ENCODE measurements around the gene PPP3CA. TPM values are rescaled to one million over a fixed set of nuclear protein-coding genes. Genes with fewer than 3 reads are reported as not detected.
"Not testable (repeated sequence)": the region's sequence is repeated elsewhere in the genome, so short reads cannot be mapped to it uniquely, and the experiment has no call there.

PPP3CA gene
- total and polyA plus RNA-seq, 2 donors (not counting 1 experiment from before 2014, with no cell fraction given): 66.4 to 79.3 TPM

GRCh38 chr4:101136373-101137370 is 210.7 kb downstream of the PPP3CA start:
- Histone ChIP-seq H3K4me3 (replicated peaks in 1 of 4; ENCODE audit: control extremely low read depth in 1 of 4, insufficient read depth in 1 of 4, low read depth in 3 of 4, low read length in 4 of 4) (no peak overlapping the region), H3K27ac (ENCODE audit: insufficient read depth, low read length) (no peak overlapping the region), H3K4me1 (ENCODE audit: control insufficient read depth, extremely low read depth, insufficient read depth, low read length) (no peaks in the 10 kb centered on the region), H2AFZ (ENCODE audit: low read length) (no peak overlapping the region), H3K27me3 (ENCODE audit: control insufficient read depth, insufficient read depth, low read length) (no peaks in the 10 kb centered on the region), H3K36me3 (ENCODE audit: control insufficient read depth, insufficient read depth, low read length) (no peaks in the 10 kb centered on the region), H3K4me2 (ENCODE audit: extremely low read depth, insufficient read depth, low read length) (no peak overlapping the region), H3K9me3 (ENCODE audit: control insufficient read depth, insufficient read depth, low read depth, low read length) (no peaks in the 10 kb centered on the region), H3K9ac (ENCODE audit: insufficient read depth, low read length) (no peak overlapping the region), H4K20me1 (ENCODE audit: control insufficient read depth, extremely low read depth, insufficient read depth, low read length) (no peaks in the 10 kb centered on the region), H3K79me2 (ENCODE audit: control insufficient read depth, insufficient read depth, low read length) (no peaks in the 10 kb centered on the region)
- no peak for TF ChIP-seq EZH2 (IDR thresholded peaks at IDR 0.05; ENCODE audit: low read length, missing control alignments)
- no peak for TF ChIP-seq CTCF (conservative IDR thresholded peaks at IDR 0.05 in 1 of 2, IDR thresholded peaks at IDR 0.05 in 1 of 2; ENCODE audit: low read depth in 1 of 2, low read length in 2 of 2)
- no peak for DNase-seq (ENCODE audit: low read depth in 2 of 2)

GRCh38 chr4:101135371-101136010 is 211.8 kb downstream of the PPP3CA start:
- Histone ChIP-seq H3K27me3 (ENCODE audit: control insufficient read depth, insufficient read depth, low read length) (no peaks in the 10 kb centered on the region), H3K27ac (ENCODE audit: insufficient read depth, low read length) (no peak overlapping the region), H2AFZ (ENCODE audit: low read length) (no peak overlapping the region), H3K4me1 (ENCODE audit: control insufficient read depth, extremely low read depth, insufficient read depth, low read length) (no peaks in the 10 kb centered on the region), H3K79me2 (ENCODE audit: control insufficient read depth, insufficient read depth, low read length) (no peaks in the 10 kb centered on the region), H3K9me3 (ENCODE audit: control insufficient read depth, insufficient read depth, low read depth, low read length) (no peaks in the 10 kb centered on the region), H4K20me1 (ENCODE audit: control insufficient read depth, extremely low read depth, insufficient read depth, low read length) (no peaks in the 10 kb centered on the region), H3K4me2 (ENCODE audit: extremely low read depth, insufficient read depth, low read length) (peak overlapping the region; percentile 40), H3K36me3 (ENCODE audit: control insufficient read depth, insufficient read depth, low read length) (no peaks in the 10 kb centered on the region), H3K9ac (ENCODE audit: insufficient read depth, low read length) (no peak overlapping the region), H3K4me3 (replicated peaks in 1 of 4; ENCODE audit: control extremely low read depth in 1 of 4, insufficient read depth in 1 of 4, low read depth in 3 of 4, low read length in 4 of 4) (no peak overlapping the region)
- no peak for DNase-seq (ENCODE audit: low read depth in 2 of 2)
- TF ChIP-seq CTCF (conservative IDR thresholded peaks at IDR 0.05 in 1 of 2, IDR thresholded peaks at IDR 0.05 in 1 of 2; ENCODE audit: low read depth in 1 of 2, low read length in 2 of 2) (no peak), EZH2 (IDR thresholded peaks at IDR 0.05; ENCODE audit: low read length, missing control alignments) (no peak)

- not testable (repeated sequence) for H3K9me3 ChIP-seq (ENCODE audit: control insufficient read depth, insufficient read depth, low read depth, low read length); DNase-seq (ENCODE audit: low read depth in 2 of 2)
Observed at GRCh38 chr4:101131058-101131457, 216.3 kb downstream of the PPP3CA start.

GRCh38 chr4:101128898-101129297 is 218.4 kb downstream of the PPP3CA start:
- H4K20me1 ChIP-seq (ENCODE audit: control insufficient read depth, extremely low read depth, insufficient read depth, low read length); H2AFZ ChIP-seq (ENCODE audit: low read length); H3K79me2 ChIP-seq (ENCODE audit: control insufficient read depth, insufficient read depth, low read length); H3K4me1 ChIP-seq (ENCODE audit: control insufficient read depth, extremely low read depth, insufficient read depth, low read length); H3K9ac ChIP-seq (ENCODE audit: insufficient read depth, low read length); H3K36me3 ChIP-seq (ENCODE audit: control insufficient read depth, insufficient read depth, low read length); H3K9me3 ChIP-seq (ENCODE audit: control insufficient read depth, insufficient read depth, low read depth, low read length); H3K27me3 ChIP-seq (ENCODE audit: control insufficient read depth, insufficient read depth, low read length); H3K4me2 ChIP-seq (ENCODE audit: extremely low read depth, insufficient read depth, low read length); H3K4me3 ChIP-seq (replicated peaks in 1 of 4; ENCODE audit: control extremely low read depth in 1 of 4, insufficient read depth in 1 of 4, low read depth in 3 of 4, low read length in 4 of 4); H3K27ac ChIP-seq (ENCODE audit: insufficient read depth, low read length): not testable (repeated sequence)
- peak in 1 of 2 donors; percentile 24 for DNase-seq (ENCODE audit: low read depth in 2 of 2)

More at GRCh38 chr4:101131058-101131457, 216.3 kb downstream of the PPP3CA start:
- not testable (repeated sequence) for H3K4me1 ChIP-seq (ENCODE audit: control insufficient read depth, extremely low read depth, insufficient read depth, low read length); H3K4me3 ChIP-seq (replicated peaks in 1 of 4; ENCODE audit: control extremely low read depth in 1 of 4, insufficient read depth in 1 of 4, low read depth in 3 of 4, low read length in 4 of 4); H3K4me2 ChIP-seq (ENCODE audit: extremely low read depth, insufficient read depth, low read length); H3K79me2 ChIP-seq (ENCODE audit: control insufficient read depth, insufficient read depth, low read length); H3K9ac ChIP-seq (ENCODE audit: insufficient read depth, low read length); H3K27me3 ChIP-seq (ENCODE audit: control insufficient read depth, insufficient read depth, low read length); H3K27ac ChIP-seq (ENCODE audit: insufficient read depth, low read length); H3K36me3 ChIP-seq (ENCODE audit: control insufficient read depth, insufficient read depth, low read length); H4K20me1 ChIP-seq (ENCODE audit: control insufficient read depth, extremely low read depth, insufficient read depth, low read length); H2AFZ ChIP-seq (ENCODE audit: low read length)
